Measurements from ENCODE around the gene SH3BP1.

GRCh38 chr22:37604875-37605274 is 34.6 kb upstream of the SH3BP1 start:
- TF ChIP-seq EZH2phosphoT487 (conservative IDR thresholded peaks at IDR 0.05; ENCODE audit: low read length) (no peak), CTCF (IDR thresholded peaks at IDR 0.05; ENCODE audit: insufficient read depth, low read length, poor library complexity, severe bottlenecking) (no peak)
